Prostate gland (tissue), 2 donors: Measurements from ENCODE around the gene SMIM17. TPM values are rescaled to one million over a fixed set of nuclear protein-coding genes. Genes with fewer than 3 reads are reported as not detected.

ENCODE experiments used
- total RNA-seq, 2 donors: library from RNA; depleted of rRNA; stranded (reverse); fragments of >200 nt; gene quantifications; one replicate each; pipeline ENCODE4 v1.1.0, GENCODE V29; 2016

The SMIM17 gene
- total RNA-seq, 2 donors from 2014 or later: not detected

Other genes starting within 250 kb of the SMIM17 start
- 10 to 100 TPM in 1 of 2 donors, 1 to 10 TPM in 1; 6.4 to 12.4 TPM for gene ZNF582, start 249.6 kb upstream of the SMIM17 start, total RNA-seq
- gene ZNF583, start 238.8 kb upstream of the SMIM17 start, total RNA-seq: 1 to 10 TPM; 3.6 to 5.2 TPM
- 1 to 10 TPM; 5.5 to 7.6 TPM for gene ZNF667, start 165.8 kb upstream of the SMIM17 start, total RNA-seq
- gene ZNF471, start 135.3 kb upstream of the SMIM17 start, total RNA-seq: 1 to 10 TPM; 4.9 to 8.8 TPM
- gene ZFP28, start 104.2 kb upstream of the SMIM17 start, total RNA-seq: 10 to 100 TPM in 1 of 2 donors, 1 to 10 TPM in 1; 3.7 to 17.8 TPM
- 1 to 10 TPM; 5.7 to 6.3 TPM for gene ZNF470, start 75.7 kb upstream of the SMIM17 start, total RNA-seq
- 10 to 100 TPM; 10.3 to 19.7 TPM for gene ZNF71, start 47.9 kb upstream of the SMIM17 start, total RNA-seq
- gene ZNF835, start 28.6 kb downstream of the SMIM17 start, total RNA-seq: 1 to 10 TPM; 2.5 to 4.5 TPM
- gene PEG3, start 197.6 kb downstream of the SMIM17 start, total RNA-seq: 100 to 1,000 TPM in 1 of 2 donors, 1 to 10 TPM in 1; 6.1 to 101 TPM
- gene ZIM2, start 197.6 kb downstream of the SMIM17 start, total RNA-seq: 1 to 10 TPM in 1 of 2 donors, under 1 TPM in 1; 0.64 to 5.2 TPM